OCI-LY7 (cell line): Measurements from ENCODE around the gene TMCO1. TPM values are rescaled to one million over a fixed set of nuclear protein-coding genes. Genes with fewer than 3 reads are reported as not detected.

ENCODE experiments used
- BruUV-seq: library from RNA; stranded (reverse); fragments of 400-500 nt; replicated peaks from 2 replicates; lab custom pipeline; 2021; lab: Mats Ljungman, UMichigan
- CTCF ChIA-PET: fragments of 300-600 bp; sonication (Branson Sonifier 250); formaldehyde crosslinking; loops from one replicate; lab custom pipeline; 2022; ENCODE audit warnings: antibody characterized with exemption; ENCODE audit not compliant: unreplicated experiment; lab: Charles Lee
- POLR2A ChIA-PET: fragments of 300-600 bp; sonication (Branson Sonifier 250); formaldehyde crosslinking; loops from one replicate; lab custom pipeline; 2022; ENCODE audit warnings: antibody characterized with exemption; lab: Charles Lee
- DNase-seq: peaks from one replicate; pipeline ENCODE4 v3.0.0-alpha.2; 2015; ENCODE audit warnings: low spot score
- H2AFZ ChIP-seq: fragments of 200-600 bp; sonication (generic), shearing (Covaris generic); 2 replicates; pipeline ENCODE4 v1.6.1; 2014; ENCODE audit warnings: mild to moderate bottlenecking, antibody characterized with exemption, low read length, moderate library complexity
- H3K27ac ChIP-seq: fragments of 200-600 bp; sonication (generic); 2 replicates; pipeline ENCODE4 v1.5.1; 2014; ENCODE audit warnings: mixed run types, low read depth, mild to moderate bottlenecking, moderate library complexity, low read length, inconsistent platforms; ENCODE audit not compliant: poor library complexity, severe bottlenecking
- H3K36me3 ChIP-seq: fragments of 200-600 bp; sonication (generic); 2 replicates; pipeline ENCODE4 v1.6.1; 2014; ENCODE audit warnings: mild to moderate bottlenecking, antibody characterized with exemption, low read length, moderate library complexity, mixed read lengths; ENCODE audit not compliant: insufficient read depth
- H3K4me1 ChIP-seq: fragments of 200-600 bp; sonication (generic); 2 replicates; pipeline ENCODE4 v1.5.1; 2014; ENCODE audit warnings: mild to moderate bottlenecking, low read length; ENCODE audit not compliant: insufficient read depth, poor library complexity, severe bottlenecking
- H3K4me2 ChIP-seq: fragments of 200-600 bp; sonication (generic); 2 replicates; pipeline ENCODE4 v1.6.1; 2014; ENCODE audit warnings: mild to moderate bottlenecking, low read length
- H3K4me3 ChIP-seq: fragments of 200-600 bp; sonication (generic); 2 replicates; pipeline ENCODE4 v1.5.1; 2014; ENCODE audit warnings: mild to moderate bottlenecking, low read depth, low read length; ENCODE audit not compliant: poor library complexity, severe bottlenecking
- H3K79me2 ChIP-seq: fragments of 200-600 bp; sonication (generic); 2 replicates; pipeline ENCODE4 v1.6.1; 2016; ENCODE audit warnings: low read depth, mild to moderate bottlenecking, low read length, moderate library complexity, mixed read lengths; ENCODE audit not compliant: insufficient read depth
- H3K9me2 ChIP-seq: fragments of 200-600 bp; sonication (generic); 2 replicates; pipeline ENCODE4 v1.6.1; 2016; ENCODE audit warnings: mild to moderate bottlenecking, low read length, mixed read lengths; ENCODE audit not compliant: insufficient read depth
- H3K9me3 ChIP-seq: fragments of 200-600 bp; sonication (generic); 2 replicates; pipeline ENCODE4 v1.6.1; 2014; ENCODE audit warnings: mild to moderate bottlenecking, mixed run types, low read length, mixed read lengths
- H4K20me1 ChIP-seq: fragments of 200-600 bp; sonication (generic); 2 replicates; pipeline ENCODE4 v1.6.1; 2014; ENCODE audit warnings: mild to moderate bottlenecking, antibody characterized with exemption, low read length, moderate library complexity, mixed read lengths; ENCODE audit not compliant: insufficient read depth
- EZH2phosphoT487 ChIP-seq: fragments of 200-600 bp; sonication (generic); IDR thresholded peaks from 2 replicates; pipeline ENCODE4 v1.6.1; 2018; ENCODE audit warnings: low read depth, borderline replicate concordance, mild to moderate bottlenecking, mixed run types, antibody characterized with exemption, low read length, moderate library complexity, mixed read lengths
- intact Hi-C: fragments of 100-400 bp; cut with micrococcal nuclease; formaldehyde crosslinking; loops from one replicate; pipeline ENCODE4 v1.10.0; 2022; ENCODE audit not compliant: unreplicated experiment
- total RNA-seq, 2 experiments: library from RNA; depleted of rRNA in 1 of 2; stranded (reverse); fragments of >200 nt in 1 of 2; shearing (Covaris generic) in 1 of 2; gene quantifications; 2 replicates each; pipeline ENCODE4 v1.2.3, GENCODE V29; 2014 to 2022
- TF ChIP-seq, protein P1 (sequence below): fragments of 200-600 bp; sonication (generic); conservative IDR thresholded peaks from 2 replicates; pipeline ENCODE4 v1.5.1; 2014; ENCODE audit warnings: mild to moderate bottlenecking, antibody characterized with exemption, low read length, moderate library complexity, mixed read lengths

The TMCO1 gene
- total RNA-seq, 2 experiments from 2014 or later = 22.9 to 44.5 TPM

- POLR2A ChIA-PET = interaction anchor here (1.0 kb wide), 1 partner anchor 26 kb away, joined by 3 read pairs; no protein-coding TSS in a partner anchor
Observed at GRCh38 chr1:165763442-165763841, 5.2 kb downstream of the TMCO1 start.

DNA sequence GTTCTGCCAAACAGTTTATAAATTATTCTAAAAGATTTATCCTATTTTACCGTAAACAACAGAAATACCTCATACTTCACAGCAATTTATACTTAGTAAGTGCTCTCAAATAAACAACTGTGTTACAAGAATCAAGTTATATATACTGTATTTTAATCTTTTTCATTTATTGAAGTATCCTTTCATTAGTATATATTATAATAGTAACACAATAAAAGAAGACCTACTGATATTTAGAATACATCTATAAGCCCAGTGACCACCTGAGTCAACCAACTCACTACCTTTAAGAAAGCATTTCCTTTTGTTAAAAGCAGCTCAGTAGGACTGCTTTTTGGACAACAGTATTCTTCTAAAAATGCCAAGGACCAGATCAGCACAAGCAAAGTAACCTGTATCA lies 5.9 kb downstream of the TMCO1 start:
- ChIA-PET CTCF (no interaction called here), POLR2A (no interaction called here)
- no peaks in the 10 kb centered on the region for H4K20me1 ChIP-seq
- TF ChIP-seq, protein P1, sequence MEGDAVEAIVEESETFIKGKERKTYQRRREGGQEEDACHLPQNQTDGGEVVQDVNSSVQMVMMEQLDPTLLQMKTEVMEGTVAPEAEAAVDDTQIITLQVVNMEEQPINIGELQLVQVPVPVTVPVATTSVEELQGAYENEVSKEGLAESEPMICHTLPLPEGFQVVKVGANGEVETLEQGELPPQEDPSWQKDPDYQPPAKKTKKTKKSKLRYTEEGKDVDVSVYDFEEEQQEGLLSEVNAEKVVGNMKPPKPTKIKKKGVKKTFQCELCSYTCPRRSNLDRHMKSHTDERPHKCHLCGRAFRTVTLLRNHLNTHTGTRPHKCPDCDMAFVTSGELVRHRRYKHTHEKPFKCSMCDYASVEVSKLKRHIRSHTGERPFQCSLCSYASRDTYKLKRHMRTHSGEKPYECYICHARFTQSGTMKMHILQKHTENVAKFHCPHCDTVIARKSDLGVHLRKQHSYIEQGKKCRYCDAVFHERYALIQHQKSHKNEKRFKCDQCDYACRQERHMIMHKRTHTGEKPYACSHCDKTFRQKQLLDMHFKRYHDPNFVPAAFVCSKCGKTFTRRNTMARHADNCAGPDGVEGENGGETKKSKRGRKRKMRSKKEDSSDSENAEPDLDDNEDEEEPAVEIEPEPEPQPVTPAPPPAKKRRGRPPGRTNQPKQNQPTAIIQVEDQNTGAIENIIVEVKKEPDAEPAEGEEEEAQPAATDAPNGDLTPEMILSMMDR = no peak
- TF ChIP-seq EZH2phosphoT487 = no peak
- H3K79me2 ChIP-seq = peaks cover 4% of the 10 kb centered on the region; the same call in 1 of the 2 replicates
- no peak overlapping the region for H3K4me2 ChIP-seq
- H3K9me2 ChIP-seq = no peaks in the 10 kb centered on the region
- no peak overlapping the region for H3K4me3 ChIP-seq
- H2AFZ ChIP-seq = no peak overlapping the region
- no TSS peak for BruUV-seq
- peaks cover 59% of the 10 kb centered on the region for H3K36me3 ChIP-seq
- intact Hi-C loops = loop anchor here (10.0 kb wide), 1 partner anchor 128 kb away; the partner anchor contains the start of gene MGST3
- DNase-seq = no peak
- H3K9me3 ChIP-seq = no peaks in the 10 kb centered on the region
- H3K4me1 ChIP-seq = peaks cover 4% of the 10 kb centered on the region
- no peak overlapping the region for H3K27ac ChIP-seq

More at GRCh38 chr1:165763442-165763841, 5.2 kb downstream of the TMCO1 start:
- no peak overlapping the region for H2AFZ ChIP-seq
- H3K9me3 ChIP-seq = no peaks in the 10 kb centered on the region
- CTCF ChIA-PET = no interaction called here
- no peak for DNase-seq
- H3K4me3 ChIP-seq = no peak overlapping the region
- intact Hi-C loops = loop anchor here (10.0 kb wide), 1 partner anchor 129 kb away; the partner anchor contains the start of gene MGST3
- no peak overlapping the region for H3K27ac ChIP-seq
- H3K36me3 ChIP-seq = peaks cover 52% of the 10 kb centered on the region
- H3K79me2 ChIP-seq = peaks cover 10% of the 10 kb centered on the region; the same call in 1 of the 2 replicates
- TF ChIP-seq, protein P1 = no peak
- H3K4me2 ChIP-seq = no peak overlapping the region
- no peaks in the 10 kb centered on the region for H4K20me1 ChIP-seq
- H3K4me1 ChIP-seq = peaks cover 8% of the 10 kb centered on the region
- no peaks in the 10 kb centered on the region for H3K9me2 ChIP-seq
- no TSS peak for BruUV-seq

- POLR2A ChIA-PET = interaction anchor here (0.7 kb wide), 2 partner anchors 34 to 221 kb away, joined by 3 read pairs; no protein-coding TSS in a partner anchor
- intact Hi-C loops = no loop called here
Observed at GRCh38 chr1:165759095-165759494, 9.6 kb downstream of the TMCO1 start.

More at GRCh38 chr1:165759095-165759494, 9.6 kb downstream of the TMCO1 start:
- H4K20me1 ChIP-seq = no peaks in the 10 kb centered on the region
- H3K36me3 ChIP-seq = peaks cover 48% of the 10 kb centered on the region
- no peak overlapping the region for H3K4me3 ChIP-seq
- H3K9me2 ChIP-seq = no peaks in the 10 kb centered on the region
- DNase-seq = no peak
- H3K79me2 ChIP-seq = no peaks in the 10 kb centered on the region
- no peak overlapping the region for H2AFZ ChIP-seq
- BruUV-seq = no TSS peak
- CTCF ChIA-PET = no interaction called here
- H3K9me3 ChIP-seq = no peaks in the 10 kb centered on the region
- no peak overlapping the region for H3K27ac ChIP-seq
- H3K4me2 ChIP-seq = no peak overlapping the region
- no peak for TF ChIP-seq EZH2phosphoT487
- TF ChIP-seq, protein P1 = no peak
- H3K4me1 ChIP-seq = peaks cover 6% of the 10 kb centered on the region
